HG03135 (cell line): ENCODE results near the gene ZBTB7C.
"Not testable (repeated sequence)": the region's sequence is repeated elsewhere in the genome, so short reads cannot be mapped to it uniquely, and the experiment has no call there.

Experiments
- ATAC-seq: cut with Tn5 transposase; IDR thresholded peaks from one replicate; pipeline ENCODE4 v1.9.1; 2021; ENCODE audit warnings: mild to moderate bottlenecking, moderate library complexity; ENCODE audit not compliant: unreplicated experiment

ZBTB7C gene

DNA sequence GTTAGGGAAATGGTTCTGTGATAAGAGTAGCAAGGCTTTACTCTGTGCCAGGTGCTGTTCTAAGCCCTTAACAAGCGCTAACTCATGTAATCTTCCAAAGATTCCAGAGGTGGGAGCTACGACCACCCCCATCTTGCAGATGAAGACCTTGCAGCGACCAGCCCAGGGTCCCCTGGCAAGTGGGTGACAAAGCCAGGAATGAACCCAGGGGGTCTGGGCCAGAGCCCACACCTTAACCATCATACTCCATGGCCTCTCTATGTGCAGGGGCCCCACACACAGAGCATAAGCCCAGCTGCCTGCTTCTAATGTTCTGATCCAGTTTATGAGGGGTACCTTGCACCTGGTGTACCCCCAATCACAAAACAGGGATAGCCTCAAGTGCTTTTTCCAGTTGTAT is 105.3 kb downstream of the ZBTB7C start:
- ATAC-seq, result no peak

GRCh38 chr18:48302736-48303135 is 106.4 kb downstream of the ZBTB7C start:
- no peak for ATAC-seq

DNA sequence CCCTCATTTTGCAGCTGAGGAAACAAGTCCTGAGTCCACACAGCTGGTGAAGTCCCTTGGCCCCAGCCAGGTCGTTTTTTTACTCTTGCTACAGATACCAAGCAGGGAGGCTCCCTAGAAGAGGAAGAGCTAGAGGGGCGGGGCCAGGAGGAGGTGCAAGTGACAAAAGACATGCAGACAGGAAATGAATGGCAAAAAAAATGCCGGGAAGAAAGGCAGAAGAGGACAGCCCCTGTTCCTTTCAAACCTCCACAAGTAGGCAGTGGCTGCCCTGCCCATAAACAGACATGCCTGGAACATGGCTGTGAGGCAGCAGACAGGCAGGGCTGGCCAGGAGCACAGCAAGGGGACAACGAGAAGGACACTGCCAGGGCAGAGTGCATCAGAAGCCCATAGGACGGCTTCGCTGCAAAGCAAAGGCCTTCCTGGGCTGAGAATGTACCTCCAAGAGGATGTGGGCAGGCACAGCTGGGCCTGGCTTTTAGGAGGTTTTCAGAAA is 108.7 kb downstream of the ZBTB7C start:
- ATAC-seq, result no peak

DNA sequence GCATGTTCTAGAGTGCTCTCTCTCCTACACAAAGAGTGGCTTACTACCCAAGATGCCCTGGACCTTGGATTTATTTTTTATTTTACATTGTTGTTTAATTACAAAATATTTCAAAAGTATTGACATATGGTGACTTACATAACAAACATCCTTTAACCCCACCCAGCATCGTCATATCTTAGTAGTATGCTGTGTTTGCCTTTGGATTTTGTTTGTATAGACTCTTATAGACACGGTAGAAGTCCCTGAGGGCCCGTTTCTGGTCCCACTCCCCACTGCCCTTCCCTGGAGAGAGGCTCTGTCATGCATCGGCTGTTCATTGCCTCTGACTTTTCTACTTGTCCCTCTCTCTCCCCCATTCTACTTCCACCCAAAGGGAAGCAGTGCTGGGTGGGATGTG is 112.0 kb downstream of the ZBTB7C start:
- ATAC-seq, result no peak

DNA sequence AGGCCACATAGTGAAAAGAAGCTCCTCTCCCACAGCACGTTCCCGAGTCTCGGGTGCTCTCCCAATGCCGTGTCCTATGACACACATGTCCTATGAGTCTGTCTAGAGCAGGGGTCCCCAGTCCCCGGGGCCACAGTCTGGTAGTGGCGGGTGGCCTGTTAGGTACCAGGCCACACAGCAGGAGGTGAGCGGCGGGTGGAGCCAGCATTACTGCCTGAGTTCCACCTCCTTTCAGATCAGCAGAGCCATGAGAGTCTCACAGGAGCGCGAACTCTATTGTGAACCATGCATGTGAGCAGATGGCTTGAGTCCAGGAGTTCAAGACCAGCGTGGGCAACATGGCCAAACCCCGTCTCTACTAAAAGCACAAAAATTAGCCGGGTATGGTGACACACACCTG is 112.6 kb downstream of the ZBTB7C start:
- no peak for ATAC-seq

- no peak for ATAC-seq
Observed at GRCh38 chr18:48295586-48296311, 113.4 kb downstream of the ZBTB7C start.

GRCh38 chr18:48294899-48295585 is 114.1 kb downstream of the ZBTB7C start:
- no peak for ATAC-seq

- ATAC-seq, result no peak
Observed at GRCh38 chr18:48293954-48294898, 115.0 kb downstream of the ZBTB7C start.

DNA sequence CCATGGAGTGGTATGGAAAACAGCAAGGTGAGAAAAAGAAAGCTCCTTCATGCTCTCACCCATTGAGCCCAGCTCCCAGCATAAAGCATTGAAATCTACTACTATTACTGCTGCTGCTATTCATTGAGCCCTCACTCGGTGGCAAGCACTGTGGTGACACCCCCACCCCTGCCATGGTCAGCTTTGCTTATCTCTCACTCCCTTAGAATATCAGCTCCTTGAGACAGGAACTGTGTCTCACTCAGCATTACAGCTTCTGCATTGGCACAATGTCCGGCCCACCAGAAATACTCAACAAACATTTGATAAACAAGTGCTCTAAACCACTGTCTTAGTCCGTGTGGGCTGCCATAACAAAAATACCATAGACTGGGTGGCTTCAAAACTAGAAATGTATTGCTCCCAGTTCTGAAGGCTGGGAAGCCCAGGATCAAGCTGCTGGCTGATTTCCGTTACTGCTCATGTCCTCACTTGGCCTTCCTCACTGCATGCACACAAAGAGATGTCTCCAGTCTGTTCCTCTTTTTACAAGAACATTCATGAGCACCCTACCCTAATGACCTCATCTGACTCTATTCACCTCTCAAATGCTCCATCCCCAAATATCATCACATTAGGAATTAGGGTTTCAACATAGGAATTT is 116.3 kb downstream of the ZBTB7C start:
- no peak for ATAC-seq

- no peak for ATAC-seq
Observed at GRCh38 chr18:48292229-48292628, 117.0 kb downstream of the ZBTB7C start.

- ATAC-seq, result no peak
Observed at GRCh38 chr18:48290162-48290926, 118.8 kb downstream of the ZBTB7C start.

- no peak for ATAC-seq
Observed at GRCh38 chr18:48284743-48285142, 124.4 kb downstream of the ZBTB7C start.

DNA sequence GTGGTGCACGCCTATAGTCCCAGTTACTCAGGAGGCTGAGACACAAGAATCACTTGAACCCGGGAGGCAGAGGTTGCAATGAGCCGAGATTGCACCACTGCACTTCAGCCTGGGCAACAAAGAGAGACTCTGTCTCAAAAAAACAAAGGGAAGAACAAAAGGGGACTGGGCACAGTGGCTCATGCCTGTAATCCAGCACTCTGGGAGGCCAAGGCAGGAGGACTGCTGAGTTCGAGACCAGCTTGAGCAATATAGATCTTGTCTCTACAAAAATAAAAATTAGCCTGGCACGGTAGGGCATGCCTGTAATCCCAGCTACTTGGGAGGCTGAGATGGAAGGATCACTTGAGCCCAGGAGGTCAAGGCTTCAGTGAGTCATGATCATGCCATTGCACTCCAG is 125.2 kb downstream of the ZBTB7C start:
- not testable (repeated sequence) for ATAC-seq

DNA sequence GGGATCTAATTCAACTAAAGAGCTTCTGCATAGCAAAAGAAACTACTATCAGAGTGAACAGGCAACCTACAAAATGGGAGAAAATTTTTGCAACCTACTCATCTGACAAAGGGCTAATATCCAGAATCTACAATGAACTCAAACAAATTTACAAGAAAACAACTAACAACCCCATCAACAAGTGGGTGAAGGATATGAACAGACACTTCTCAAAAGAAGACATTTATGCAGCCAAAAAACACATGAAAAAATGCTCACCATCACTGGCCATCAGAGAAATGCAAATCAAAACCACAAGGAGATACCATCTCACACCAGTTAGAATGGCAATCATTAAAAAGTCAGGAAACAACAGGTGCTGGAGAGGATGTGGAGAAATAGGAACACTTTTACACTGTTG is 127.7 kb downstream of the ZBTB7C start:
- ATAC-seq, result not testable (repeated sequence)

- ATAC-seq, result no peak
Observed at GRCh38 chr18:48279312-48279711, 129.9 kb downstream of the ZBTB7C start.

GRCh38 chr18:48278081-48278480 is 131.1 kb downstream of the ZBTB7C start:
- no peak for ATAC-seq

- ATAC-seq, result no peak
Observed at GRCh38 chr18:48274301-48274700, 134.9 kb downstream of the ZBTB7C start.

DNA sequence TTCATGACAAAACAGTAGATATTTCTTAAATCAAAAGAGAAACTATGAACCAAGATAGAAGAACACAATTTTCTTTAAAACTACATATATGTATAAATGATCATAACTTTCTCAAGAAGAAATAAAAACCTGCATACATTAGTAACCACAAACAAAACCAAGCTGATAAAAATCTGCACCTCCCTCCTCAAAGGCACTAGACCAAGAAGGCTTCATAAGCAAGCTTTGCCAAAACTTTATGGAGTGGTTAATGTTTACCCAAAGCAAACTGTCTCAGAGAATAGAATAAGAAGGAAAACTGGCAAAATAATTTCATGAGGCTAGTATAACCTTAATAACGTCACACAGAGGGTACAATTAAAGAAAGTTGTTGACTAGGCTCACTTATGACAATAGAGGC is 138.3 kb downstream of the ZBTB7C start:
- no peak for ATAC-seq

- no peak for ATAC-seq
Observed at GRCh38 chr18:48265328-48265727, 143.9 kb downstream of the ZBTB7C start.
